Gastroesophageal sphincter (tissue), 4 donors: ENCODE measurements around the gene IGSF11. TPM values are rescaled to one million over a fixed set of nuclear protein-coding genes. Genes with fewer than 3 reads are reported as not detected.

Experiments
- ATAC-seq: fragments of 150-250 bp; one replicate; pipeline ENCODE4 v1.9.1; 2016; ENCODE audit warnings: mild to moderate bottlenecking, moderate library complexity
- H3K27ac ChIP-seq, 4 donors: fragments of 200-600 bp; sonication (generic) in 3 of 4; 1 replicate in 3 of 4; 2 replicates in 1 of 4; pipeline ENCODE4 v1.5.1; 2016 to 2019
- H3K27me3 ChIP-seq: fragments of 200-600 bp; sonication (generic); one replicate; pipeline ENCODE4 v1.5.1; 2019
- H3K36me3 ChIP-seq, 2 donors: fragments of 200-600 bp; sonication (generic); one replicate each; pipeline ENCODE4 v1.5.1; 2019; ENCODE audit warnings: control low read depth in 1 of 2
- H3K4me1 ChIP-seq, 3 donors: fragments of 200-600 bp; sonication (generic); 1 replicate in 2 of 3; 2 replicates in 1 of 3; pipeline ENCODE4 v1.5.1; 2016 to 2019; ENCODE audit warnings: control low read depth in 2 of 3
- H3K4me3 ChIP-seq, 2 donors: fragments of 200-600 bp; sonication (generic); one replicate each; pipeline ENCODE4 v1.5.1; 2019; ENCODE audit warnings: mild to moderate bottlenecking in 1 of 2, moderate library complexity in 1 of 2
- H3K9me3 ChIP-seq, 3 donors: fragments of 200-600 bp; sonication (generic); one replicate each; pipeline ENCODE4 v1.5.1; 2017 to 2019; ENCODE audit warnings: control low read depth in 2 of 3
- EP300 ChIP-seq: sonication (generic); formaldehyde crosslinking; IDR thresholded peaks from one replicate; pipeline ENCODE4 v1.6.1; 2017; ENCODE audit warnings: antibody characterized with exemption, mild to moderate bottlenecking
- POLR2A ChIP-seq, 2 donors: fragments of 450-650 bp; IDR thresholded peaks; one replicate each; pipeline ENCODE4 v1.6.1; 2017; ENCODE audit warnings: antibody characterized with exemption in 2 of 2, mild to moderate bottlenecking in 2 of 2, moderate library complexity in 1 of 2
- POLR2AphosphoS5 ChIP-seq: sonication (generic); formaldehyde crosslinking; IDR thresholded peaks from one replicate; pipeline ENCODE4 v1.6.1; 2017; ENCODE audit warnings: antibody characterized with exemption
- WGBS, 2 donors: methylation state at CpG; one replicate each; pipeline ENCODE4 v1.1.5; 2018; ENCODE audit warnings: low coverage in 1 of 2; 5-methylcytosine and 5-hydroxymethylcytosine counted together
- total RNA-seq, 4 donors: library from RNA; depleted of rRNA; stranded (reverse); fragments of >200 nt; gene quantifications; one replicate each; pipeline ENCODE4 v1.1.0, GENCODE V29; 2016
- TF ChIP-seq, protein P1 (sequence below), 4 experiments: fragments of 200-600 bp in 2 of 4; fragments of 450-650 bp in 2 of 4; sonication (generic) in 1 of 4; IDR thresholded peaks; one replicate each; pipeline ENCODE4 v1.5.1; 2017 to 2019; ENCODE audit warnings: antibody characterized with exemption in 4 of 4, mild to moderate bottlenecking in 2 of 4, moderate library complexity in 2 of 4

Gene IGSF11
- total RNA-seq, 4 donors from 2014 or later: 2.0 to 20.2 (median 6.1) TPM

DNA sequence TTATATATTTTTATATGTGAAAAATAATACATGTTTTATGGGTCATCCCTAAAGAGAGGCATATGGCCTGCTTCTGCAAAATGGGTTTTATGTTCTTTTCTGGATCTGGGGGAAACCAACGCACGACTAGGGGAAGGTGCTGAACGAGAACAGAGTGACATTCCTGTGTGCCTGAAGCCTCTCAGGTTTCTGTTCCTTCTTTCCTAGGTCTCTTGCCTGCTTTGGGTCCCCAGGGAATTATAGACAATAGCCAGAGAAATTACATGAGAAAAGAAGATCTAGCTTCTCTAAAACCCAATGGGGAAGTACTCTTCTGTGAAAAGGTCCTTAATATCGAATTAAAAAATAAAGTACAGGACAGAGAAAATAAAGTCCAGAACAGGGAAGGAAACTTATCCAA, 66.5 kb downstream of the IGSF11 start:
- peaks cover 0 to 79% (median 12%) of the 10 kb centered on the region in 3 donors for H3K4me1 ChIP-seq
- H3K9me3 ChIP-seq: no peaks in the 10 kb centered on the region
- H3K27me3 ChIP-seq: no peaks in the 10 kb centered on the region
- TF ChIP-seq POLR2A (IDR thresholded peaks at IDR 0.05): no peak
- no peak for TF ChIP-seq POLR2AphosphoS5
- TF ChIP-seq, protein P1, sequence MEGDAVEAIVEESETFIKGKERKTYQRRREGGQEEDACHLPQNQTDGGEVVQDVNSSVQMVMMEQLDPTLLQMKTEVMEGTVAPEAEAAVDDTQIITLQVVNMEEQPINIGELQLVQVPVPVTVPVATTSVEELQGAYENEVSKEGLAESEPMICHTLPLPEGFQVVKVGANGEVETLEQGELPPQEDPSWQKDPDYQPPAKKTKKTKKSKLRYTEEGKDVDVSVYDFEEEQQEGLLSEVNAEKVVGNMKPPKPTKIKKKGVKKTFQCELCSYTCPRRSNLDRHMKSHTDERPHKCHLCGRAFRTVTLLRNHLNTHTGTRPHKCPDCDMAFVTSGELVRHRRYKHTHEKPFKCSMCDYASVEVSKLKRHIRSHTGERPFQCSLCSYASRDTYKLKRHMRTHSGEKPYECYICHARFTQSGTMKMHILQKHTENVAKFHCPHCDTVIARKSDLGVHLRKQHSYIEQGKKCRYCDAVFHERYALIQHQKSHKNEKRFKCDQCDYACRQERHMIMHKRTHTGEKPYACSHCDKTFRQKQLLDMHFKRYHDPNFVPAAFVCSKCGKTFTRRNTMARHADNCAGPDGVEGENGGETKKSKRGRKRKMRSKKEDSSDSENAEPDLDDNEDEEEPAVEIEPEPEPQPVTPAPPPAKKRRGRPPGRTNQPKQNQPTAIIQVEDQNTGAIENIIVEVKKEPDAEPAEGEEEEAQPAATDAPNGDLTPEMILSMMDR (IDR thresholded peaks at IDR 0.05): no peak
- no peak for TF ChIP-seq EP300
- no peak for ATAC-seq
- H3K36me3 ChIP-seq: no peaks in the 10 kb centered on the region
- peak overlapping the region; percentile 9 to 72 (median 35) for H3K27ac ChIP-seq
- no peak overlapping the region for H3K4me3 ChIP-seq
- 40 to 63% methylated on average over 2 to 4 of the region's 4 CpGs for WGBS, 2 donors

DNA sequence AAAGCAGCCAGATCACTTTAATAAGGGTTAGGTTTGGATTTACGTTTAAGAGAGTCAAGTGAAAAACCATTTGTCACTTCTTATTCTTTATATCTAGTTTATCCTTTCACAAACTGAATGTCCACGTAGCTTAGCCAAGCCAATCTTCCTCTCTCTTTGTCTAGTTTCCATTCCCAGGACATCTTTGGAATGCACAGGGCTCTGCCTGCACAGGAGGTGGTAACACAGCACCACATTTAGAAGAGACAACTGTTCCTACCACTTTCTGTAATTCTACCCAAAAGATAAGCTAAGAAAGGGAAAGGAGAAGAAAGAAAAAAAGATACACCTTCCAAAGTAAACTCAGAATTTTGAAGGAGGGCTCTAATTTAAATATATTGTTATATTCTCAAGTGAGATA, 67.9 kb downstream of the IGSF11 start:
- Histone ChIP-seq H3K4me3 (no peak overlapping the region), H3K27ac (peak overlapping the region in 1 of 4 donors; percentile 72), H3K9me3 (no peaks in the 10 kb centered on the region), H3K36me3 (no peaks in the 10 kb centered on the region), H3K27me3 (no peaks in the 10 kb centered on the region), H3K4me1 (peaks cover 0 to 66% (median 12%) of the 10 kb centered on the region in 3 donors)
- TF ChIP-seq, protein P1 (IDR thresholded peaks at IDR 0.05): no peak
- TF ChIP-seq POLR2A (IDR thresholded peaks at IDR 0.05): no peak
- TF ChIP-seq POLR2AphosphoS5: no peak
- no peak for TF ChIP-seq EP300
- no peak for ATAC-seq
- WGBS, 2 donors: 14 to 26% methylated on average over 2 of the region's 2 CpGs

DNA sequence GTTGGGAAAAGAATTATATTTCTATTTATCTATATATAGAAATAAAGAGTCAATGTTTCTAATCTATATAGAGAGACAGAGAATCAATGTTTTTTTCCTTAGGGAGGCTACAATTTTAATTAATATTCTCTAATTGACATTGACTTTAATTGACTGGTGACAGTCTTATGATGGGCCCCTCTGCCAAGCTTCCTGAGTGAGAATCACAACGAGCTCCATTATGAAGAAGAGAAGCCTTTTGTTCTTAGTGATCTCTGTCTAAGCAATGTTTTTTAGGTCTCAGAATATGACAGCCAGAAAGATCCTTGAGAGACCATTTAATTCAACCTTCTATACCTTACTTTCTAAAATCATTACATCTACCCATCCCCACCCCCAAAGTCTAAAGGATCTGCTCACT, 70.9 kb downstream of the IGSF11 start:
- Histone ChIP-seq H3K4me1 (peaks cover 0 to 43% (median 4%) of the 10 kb centered on the region in 3 donors), H3K9me3 (no peaks in the 10 kb centered on the region), H3K4me3 (no peak overlapping the region), H3K27me3 (no peaks in the 10 kb centered on the region), H3K36me3 (no peaks in the 10 kb centered on the region), H3K27ac (no peak overlapping the region)
- TF ChIP-seq, protein P1 (IDR thresholded peaks at IDR 0.05): no peak
- WGBS, 2 donors: 63 to 100% methylated on average over 1 of the region's 1 CpG
- ATAC-seq: no peak

DNA sequence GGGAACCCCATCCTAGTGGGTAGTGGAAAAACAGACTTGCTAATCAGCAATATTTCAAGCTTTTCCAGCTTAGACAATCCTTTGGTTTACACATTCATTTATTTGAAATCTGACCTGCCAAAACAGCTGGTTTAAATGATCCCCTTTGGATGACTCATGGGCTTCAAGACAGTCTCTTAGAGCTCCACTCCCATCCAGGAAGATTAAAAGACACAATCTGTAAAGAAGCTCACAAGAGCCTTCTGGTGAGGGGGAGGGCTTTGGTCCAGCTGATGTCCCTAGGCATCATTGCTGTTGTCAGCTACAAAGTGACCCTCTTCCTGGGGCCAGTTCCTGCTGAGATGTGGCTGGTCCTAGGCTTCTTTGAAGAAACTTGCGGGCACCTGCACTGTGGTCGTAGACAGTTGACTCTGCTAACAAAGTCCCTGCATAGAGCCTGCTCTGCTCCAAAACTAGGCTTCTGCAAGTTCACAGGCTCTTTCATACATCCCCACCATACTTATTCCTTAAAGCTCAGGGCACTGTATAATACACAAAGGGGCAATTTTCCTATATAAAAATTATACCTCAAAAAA, 73.7 kb downstream of the IGSF11 start:
- no CpG with 5 or more reads among the region's 2 CpGs for WGBS, 2 donors
- no peaks in the 10 kb centered on the region for H3K27me3 ChIP-seq
- no peak for ATAC-seq
- no peaks in the 10 kb centered on the region for H3K36me3 ChIP-seq
- H3K4me1 ChIP-seq: peaks cover 0 to 16% (median 0%) of the 10 kb centered on the region in 3 donors
- no peak overlapping the region for H3K4me3 ChIP-seq
- no peaks in the 10 kb centered on the region for H3K9me3 ChIP-seq
- H3K27ac ChIP-seq: no peak overlapping the region
- no peak for TF ChIP-seq POLR2A (IDR thresholded peaks at IDR 0.05)

DNA sequence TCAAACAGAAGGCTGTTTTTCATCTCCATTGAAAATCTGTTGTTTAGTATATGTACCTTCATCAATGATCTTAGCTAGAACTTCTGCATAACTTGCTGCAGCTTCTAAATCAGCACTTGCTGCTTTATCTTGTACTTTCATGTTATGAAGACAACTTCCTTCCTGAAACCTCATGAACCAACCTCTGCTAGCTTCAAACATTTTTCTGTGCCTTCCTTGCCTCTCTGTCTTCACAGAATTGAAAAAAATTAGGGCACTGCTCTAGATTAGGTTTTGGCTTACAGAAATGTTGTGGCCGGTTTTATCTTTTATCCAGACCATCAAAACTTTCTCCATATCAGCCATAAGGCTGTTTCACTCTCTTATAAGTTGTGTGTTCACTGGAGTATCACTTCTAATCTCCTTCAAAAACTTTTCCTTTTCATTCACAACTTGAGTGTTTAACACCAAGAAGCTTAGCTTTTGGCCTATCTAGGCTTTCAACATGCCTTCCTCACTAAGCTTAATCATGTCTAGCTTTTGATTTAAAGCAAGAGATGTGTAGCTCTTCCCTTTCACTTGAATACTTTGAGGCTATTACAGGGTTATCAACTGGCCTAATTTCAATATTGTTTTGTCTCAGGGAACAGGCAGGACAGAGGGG, 78.6 kb downstream of the IGSF11 start:
- no peak overlapping the region for H3K4me3 ChIP-seq
- no peaks in the 10 kb centered on the region for H3K36me3 ChIP-seq
- TF ChIP-seq POLR2A (IDR thresholded peaks at IDR 0.05) (no peak), POLR2AphosphoS5 (no peak), EP300 (no peak)
- TF ChIP-seq, protein P1 (IDR thresholded peaks at IDR 0.05): no peak
- 79 to 90% methylated on average over 1 of the region's 1 CpG for WGBS, 2 donors
- peaks cover 0 to 3% (median 0%) of the 10 kb centered on the region in 3 donors for H3K9me3 ChIP-seq
- no peaks in the 10 kb centered on the region for H3K27me3 ChIP-seq
- peaks cover 0 to 5% (median 0%) of the 10 kb centered on the region in 3 donors for H3K4me1 ChIP-seq
- ATAC-seq: no peak
- H3K27ac ChIP-seq: no peak overlapping the region
